Right renal pelvis (tissue), 4 donors: Measurements from ENCODE around the gene NUDT14. TPM values are rescaled to one million over a fixed set of nuclear protein-coding genes. Genes with fewer than 3 reads are reported as not detected.

Source experiments
- DNase-seq, 4 donors: peaks; one replicate each; pipeline ENCODE4 v3.0.0-alpha.2; 2013; ENCODE audit warnings: low read depth in 4 of 4, low spot score in 3 of 4, missing footprints in 1 of 4
- polyA plus RNA-seq, 4 donors: library from polyadenylated mRNA; unstranded; fragments of 120-200 nt; gene quantifications; one replicate each; pipeline ENCODE4 v1.2.1, GENCODE V29; 2013; ENCODE audit not compliant: insufficient read length in 4 of 4

The NUDT14 gene
- polyA plus RNA-seq, 4 donors = 25.9 to 35.2 (median 27.0) TPM

- no peak for DNase-seq
Observed at GRCh38 chr14:105200074-105200473, 19.0 kb upstream of the NUDT14 start.

DNA sequence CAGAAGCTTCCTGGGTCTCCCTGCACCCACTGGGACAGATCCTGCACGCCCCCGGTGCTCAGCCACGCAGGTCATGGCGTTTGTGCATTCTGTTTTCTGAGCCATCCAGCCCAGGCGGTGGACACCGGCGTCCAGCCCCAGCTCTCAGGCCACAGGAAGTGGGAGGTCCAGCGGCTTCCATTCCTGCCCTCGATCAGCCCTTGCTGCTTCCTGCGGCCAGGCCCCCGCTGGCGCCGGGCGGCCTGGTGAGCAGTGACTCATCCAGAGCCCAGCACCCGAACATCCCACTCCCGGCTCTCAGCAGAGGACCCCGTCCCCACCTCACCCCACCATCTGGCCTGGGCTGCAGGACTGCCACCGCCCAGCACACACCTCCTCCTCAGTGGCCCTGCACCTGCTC is 18.0 kb upstream of the NUDT14 start:
- DNase-seq = no peak

- no peak for DNase-seq
Observed at GRCh38 chr14:105198588-105198987, 17.5 kb upstream of the NUDT14 start.

GRCh38 chr14:105197211-105197641 is 16.1 kb upstream of the NUDT14 start:
- no peak for DNase-seq

GRCh38 chr14:105196265-105196960 is 15.3 kb upstream of the NUDT14 start:
- DNase-seq = no peak

DNA sequence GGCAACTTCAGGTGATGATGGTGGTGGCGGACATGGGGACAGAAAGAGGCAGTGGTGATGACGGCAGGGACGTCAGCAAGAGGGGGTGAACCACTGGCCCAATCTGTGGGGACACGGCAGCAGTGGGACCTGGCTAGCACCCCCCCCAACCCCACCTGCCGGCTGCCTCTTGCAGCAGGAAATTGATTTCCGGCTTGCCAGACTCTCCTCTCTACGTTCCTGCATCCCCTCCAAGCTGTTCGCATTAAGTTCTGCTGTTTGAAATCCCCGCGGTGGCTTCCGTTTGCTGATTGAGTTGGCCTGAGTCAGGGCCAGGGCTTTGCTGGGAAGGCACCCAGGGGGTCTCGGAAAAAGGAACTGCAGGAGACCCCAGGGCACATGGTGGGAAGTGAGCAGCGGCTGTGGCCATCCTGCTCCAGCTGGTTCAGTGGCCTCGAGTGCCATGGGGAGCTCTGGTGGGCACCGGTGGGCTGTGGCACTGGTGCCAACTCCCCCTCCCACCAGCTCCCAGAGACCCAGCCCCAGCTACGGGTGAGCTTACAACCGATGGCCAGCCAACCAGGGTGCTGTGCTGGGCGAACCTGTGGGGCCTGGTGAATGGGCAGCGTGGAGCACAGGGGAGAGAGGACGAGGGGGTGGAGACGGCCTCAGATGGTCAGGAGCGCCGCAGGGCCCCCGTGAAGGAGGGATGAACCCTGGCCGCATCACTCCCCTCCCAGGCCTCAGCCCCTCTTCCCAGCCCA is 14.6 kb upstream of the NUDT14 start:
- DNase-seq = no peak

GRCh38 chr14:105195051-105195450 is 13.9 kb upstream of the NUDT14 start:
- no peak for DNase-seq

DNA sequence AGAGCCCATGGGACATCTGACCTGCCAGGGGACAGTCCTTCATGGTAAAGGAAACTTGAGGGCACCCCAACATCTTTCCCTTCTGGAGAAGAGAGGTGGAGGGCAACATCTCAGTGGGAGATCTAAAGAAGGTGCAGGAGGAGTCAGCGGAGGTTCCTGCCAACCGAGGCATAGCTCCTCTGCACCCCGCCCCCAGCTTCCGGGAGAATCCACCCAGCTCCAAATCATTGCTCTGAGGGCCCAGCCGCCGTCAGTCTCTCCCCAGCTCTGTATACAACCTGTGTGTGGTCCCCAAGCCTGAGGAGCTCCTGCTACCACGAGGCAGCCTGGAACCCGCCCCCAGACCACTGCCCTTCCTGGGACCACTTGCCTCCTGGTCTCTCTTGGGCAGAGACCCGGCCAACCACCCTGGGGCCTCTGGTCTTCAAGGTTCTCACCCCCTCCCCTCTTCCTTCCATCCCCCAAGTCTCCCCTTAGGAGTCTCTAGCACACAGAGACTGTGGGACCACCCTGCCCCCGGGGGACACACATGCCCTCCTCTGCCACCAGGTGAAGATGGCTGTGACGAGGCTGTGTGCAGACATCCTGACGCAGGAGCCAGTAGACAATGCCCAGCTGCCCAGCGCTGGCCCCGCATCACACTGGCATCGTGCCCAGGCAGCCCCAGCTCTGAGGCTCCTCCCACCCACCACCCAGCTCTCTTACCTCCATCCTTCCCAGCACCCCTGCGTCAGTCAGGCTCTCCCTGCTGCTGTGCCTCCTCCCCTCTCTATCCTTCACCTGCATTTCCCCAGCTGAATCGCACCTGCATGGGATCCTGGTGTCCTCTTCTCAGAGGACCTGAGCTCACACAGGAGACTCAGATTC is 13.0 kb upstream of the NUDT14 start:
- no peak for DNase-seq

DNA sequence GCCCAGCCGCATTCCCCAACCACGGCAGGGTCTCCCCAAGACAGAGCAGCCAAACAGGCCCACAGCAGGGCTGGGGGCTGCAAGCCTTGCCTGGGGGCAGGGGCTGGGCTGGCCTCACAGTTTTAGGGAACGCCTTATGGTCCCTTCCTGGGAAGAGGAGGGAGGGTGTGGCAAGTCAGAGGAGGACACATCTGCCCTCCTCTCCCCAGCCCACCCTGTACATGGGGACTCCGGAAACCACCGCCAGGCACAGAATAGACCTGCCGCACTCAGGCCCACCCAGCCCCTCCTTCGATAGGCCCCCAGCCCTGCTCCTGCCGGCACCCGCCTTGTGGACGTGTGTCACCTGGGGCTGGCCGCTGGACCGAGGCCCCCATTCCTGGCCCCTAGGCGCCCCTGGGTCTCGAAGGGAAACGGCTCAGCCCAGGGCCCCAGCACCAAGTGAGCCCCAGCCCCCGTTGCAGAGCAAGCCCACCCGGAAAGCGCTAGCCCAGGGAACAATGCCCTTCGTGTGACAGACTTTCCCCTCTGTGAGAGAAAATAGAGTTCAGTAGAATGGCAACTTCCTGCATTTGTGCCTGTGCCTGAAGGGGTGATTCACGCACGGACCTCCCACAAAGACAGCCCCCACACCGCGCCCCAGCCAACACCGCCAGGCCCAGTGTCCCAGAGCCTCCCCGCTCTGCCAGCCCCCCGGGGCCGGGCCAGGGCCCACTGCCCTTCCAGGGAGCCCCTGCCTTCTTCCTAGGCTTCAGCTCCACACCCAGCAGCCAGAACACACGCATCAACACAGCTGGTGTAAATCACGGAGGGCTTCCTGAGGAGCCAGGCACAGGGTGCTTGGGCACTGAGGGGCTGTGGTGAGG is 12.0 kb upstream of the NUDT14 start:
- no peak for DNase-seq

DNA sequence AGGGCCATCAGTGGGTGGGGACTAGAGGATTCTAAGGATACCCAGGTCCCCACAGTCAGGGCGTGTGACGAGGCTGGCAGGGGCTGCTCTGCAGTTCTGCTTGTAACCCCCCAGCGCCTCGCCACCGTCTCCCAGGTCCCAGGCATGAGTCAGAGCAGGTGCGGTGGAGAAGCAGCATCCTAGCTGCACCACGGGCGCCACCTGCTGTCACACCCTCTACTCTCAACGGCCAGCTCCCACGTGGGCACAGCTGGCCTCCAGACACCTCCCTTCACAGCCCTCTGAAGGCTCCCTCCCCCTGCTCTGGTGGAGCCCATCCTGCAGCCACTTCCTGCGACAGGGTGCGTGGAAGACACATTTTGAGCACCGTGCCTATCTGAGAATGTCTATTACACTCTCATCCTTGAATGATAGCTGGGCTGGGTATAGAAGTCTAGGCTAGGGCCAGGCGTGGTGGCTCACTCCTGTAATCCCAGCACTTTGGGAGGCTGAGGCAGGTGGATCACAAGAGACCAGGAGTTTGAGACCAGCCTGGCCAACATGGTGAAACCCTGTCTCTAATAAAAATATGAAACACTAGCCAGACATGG is 6.9 kb upstream of the NUDT14 start:
- DNase-seq = no peak

- no peak for DNase-seq
Observed at GRCh38 chr14:105187116-105187515, 6.0 kb upstream of the NUDT14 start.

- no peak for DNase-seq
Observed at GRCh38 chr14:105185973-105186372, 4.9 kb upstream of the NUDT14 start.

- DNase-seq = no peak
Observed at GRCh38 chr14:105185001-105185400, 3.9 kb upstream of the NUDT14 start.

- DNase-seq = no peak
Observed at GRCh38 chr14:105184461-105184860, 3.3 kb upstream of the NUDT14 start.

DNA sequence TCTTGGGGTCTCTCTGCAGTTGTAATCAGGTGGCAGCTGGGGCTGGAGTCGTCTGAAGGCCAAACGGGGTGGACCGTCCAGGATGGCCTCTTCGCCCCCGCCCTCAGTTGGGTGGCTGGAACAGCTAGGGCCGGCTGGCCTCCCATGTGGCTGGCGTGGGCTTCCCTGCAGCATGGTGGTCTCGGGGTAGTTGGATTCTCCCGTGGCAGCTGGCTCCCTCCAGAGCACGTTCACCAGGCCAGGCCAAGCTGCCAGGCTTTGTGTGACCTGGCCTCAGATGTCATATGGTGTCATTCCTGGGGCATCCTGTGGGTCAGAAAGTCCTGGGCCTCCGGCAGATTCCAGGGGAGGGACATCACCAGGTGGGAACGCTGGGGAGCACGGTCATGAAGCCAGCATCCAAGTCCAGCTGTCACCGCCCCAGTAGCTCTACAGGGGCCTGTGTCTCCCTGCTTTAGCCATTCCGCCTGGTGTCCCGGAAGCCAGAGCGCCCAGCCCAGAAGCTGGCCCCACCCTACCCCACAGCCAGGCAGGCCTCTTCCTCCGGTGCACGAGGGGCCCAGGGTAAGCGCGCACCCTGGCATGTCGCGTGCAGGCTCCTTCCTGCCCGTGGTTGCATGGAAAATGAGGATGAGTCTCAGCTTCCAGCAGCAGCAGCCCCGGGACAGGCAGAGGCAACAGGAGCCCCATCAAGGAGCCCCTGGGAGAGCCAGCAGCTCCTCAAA is 1.3 kb upstream of the NUDT14 start:
- DNase-seq = no peak

- no peak for DNase-seq
Observed at GRCh38 chr14:105181549-105182295, 610 bp upstream of the NUDT14 start.

- DNase-seq = no peak
Observed at GRCh38 chr14:105179191-105179590, 1.9 kb downstream of the NUDT14 start.

DNA sequence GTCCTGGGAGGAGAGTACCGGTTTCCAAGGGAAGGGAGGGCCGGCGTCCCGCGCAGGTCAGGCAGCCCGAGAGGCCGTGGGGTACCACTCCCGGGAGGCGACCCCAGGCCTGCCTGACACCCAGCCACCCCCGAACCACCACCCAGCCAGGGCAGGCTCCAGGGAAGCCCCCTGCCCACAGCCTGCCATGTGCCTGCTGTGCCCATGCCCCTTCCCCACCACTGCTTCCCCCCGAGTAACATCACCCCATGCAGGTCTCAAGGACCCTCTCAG is 2.3 kb downstream of the NUDT14 start:
- no peak for DNase-seq
